SK-N-SH (cell line): ENCODE measurements around the gene RASAL2. TPM values are rescaled to one million over a fixed set of nuclear protein-coding genes. Genes with fewer than 3 reads are reported as not detected.

Source experiments
- CTCF ChIA-PET: fragments of 300-600, 350-600 bp; formaldehyde crosslinking; extraction: SDS; loops from one replicate; lab custom pipeline; 2021; lab: Yijun Ruan, JAX
- POLR2A ChIA-PET: fragments of 350-600 bp; sonication (Branson Sonifier 250); formaldehyde crosslinking; extraction: SDS; loops from one replicate; lab custom pipeline; 2020; ENCODE audit warnings: antibody characterized with exemption, inconsistent platforms; lab: Yijun Ruan, JAX
- DNase-seq: peaks from one replicate; pipeline ENCODE4 v3.0.0; 2012
- H2AFZ ChIP-seq: fragments of 200-600 bp; sonication (generic); 2 replicates; pipeline ENCODE4 v1.8.1; 2016; ENCODE audit warnings: antibody characterized with exemption, mild to moderate bottlenecking, low read depth
- H3F3A ChIP-seq: fragments of 200-600 bp; sonication (generic); replicated peaks from 2 replicates; pipeline ENCODE3; 2016; ENCODE audit warnings: antibody characterized with exemption, mild to moderate bottlenecking; ENCODE audit not compliant: insufficient read depth
- H3K27ac ChIP-seq, 2 experiments: fragments of 200-500 bp in 1 of 2; fragments of 200-600 bp in 1 of 2; sonication (Bioruptor generic) in 1 of 2; sonication (generic), shearing (Covaris generic) in 1 of 2; 2 replicates each; pipeline versions ENCODE4 v1.5.1 to v1.6.1; 2014 to 2016; ENCODE audit warnings: low read depth in 2 of 2, inconsistent platforms in 1 of 2, low read length in 1 of 2, mild to moderate bottlenecking in 1 of 2, mixed read lengths in 1 of 2
- H3K27me3 ChIP-seq: fragments of 200-600 bp; sonication (generic), shearing (Covaris generic); 2 replicates; pipeline ENCODE4 v1.6.1; 2016; ENCODE audit warnings: mixed run types; ENCODE audit not compliant: insufficient read depth
- H3K36me3 ChIP-seq, 2 experiments: fragments of 200-500 bp in 1 of 2; fragments of 200-600 bp in 1 of 2; sonication (Bioruptor generic) in 1 of 2; sonication (generic) in 1 of 2; replicated peaks in 1 of 2; 2 replicates each; pipeline versions ENCODE3 to v1.5.1; 2014 to 2016; ENCODE audit warnings: low read length in 1 of 2, mild to moderate bottlenecking in 1 of 2; ENCODE audit not compliant: insufficient read depth in 2 of 2, control insufficient read depth in 1 of 2
- H3K4me1 ChIP-seq, 2 experiments: fragments of 200-500 bp in 1 of 2; fragments of 200-600 bp in 1 of 2; sonication (Bioruptor generic) in 1 of 2; sonication (generic), shearing (Covaris generic) in 1 of 2; 2 replicates each; pipeline versions ENCODE4 v1.5.1 to v1.6.1; 2014 to 2016; ENCODE audit warnings: low read depth in 1 of 2, low read length in 1 of 2, mixed run types in 1 of 2; ENCODE audit not compliant: insufficient read depth in 2 of 2, control insufficient read depth in 1 of 2
- H3K4me2 ChIP-seq: fragments of 200-600 bp; sonication (generic), shearing (Covaris generic); 2 replicates; pipeline ENCODE4 v1.6.1; 2017; ENCODE audit warnings: mixed run types
- H3K4me3 ChIP-seq, 2 experiments: fragments of 200-500 bp in 1 of 2; fragments of 200-600 bp in 1 of 2; sonication (Bioruptor generic) in 1 of 2; sonication (generic), shearing (Covaris generic) in 1 of 2; 2 replicates each; pipeline versions ENCODE4 v1.5.1 to v1.8.1; 2014 to 2016; ENCODE audit warnings: low read depth in 2 of 2, inconsistent platforms in 1 of 2, low read length in 1 of 2, mild to moderate bottlenecking in 1 of 2, mixed read lengths in 1 of 2, moderate library complexity in 1 of 2
- H3K79me2 ChIP-seq: fragments of 200-600 bp; sonication (generic); 2 replicates; pipeline ENCODE4 v1.8.1; 2017; ENCODE audit warnings: mild to moderate bottlenecking; ENCODE audit not compliant: insufficient read depth
- H3K9ac ChIP-seq: fragments of 200-600 bp; sonication (generic); 2 replicates; pipeline ENCODE4 v1.6.1; 2017; ENCODE audit warnings: mixed run types
- H3K9me2 ChIP-seq: fragments of 200-600 bp; sonication (generic); 2 replicates; pipeline ENCODE4 v1.6.1; 2017; ENCODE audit warnings: mixed run types
- H3K9me3 ChIP-seq: fragments of 200-600 bp; sonication (generic); 2 replicates; pipeline ENCODE4 v1.6.1; 2017; ENCODE audit warnings: mixed run types, mild to moderate bottlenecking, moderate library complexity
- H4K20me1 ChIP-seq: fragments of 200-600 bp; sonication (generic); 2 replicates; pipeline ENCODE4 v1.6.1; 2017; ENCODE audit warnings: mild to moderate bottlenecking, mixed run types; ENCODE audit not compliant: insufficient read depth
- EP300 ChIP-seq, 2 experiments: IDR thresholded peaks; 2 replicates each; pipeline versions ENCODE4 v1.4.0 to v1.6.1; 2012; ENCODE audit warnings: borderline replicate concordance in 1 of 2, low read depth in 1 of 2, low read length in 1 of 2
- EZH2phosphoT487 ChIP-seq: fragments of 200-600 bp; sonication (generic); IDR thresholded peaks from 2 replicates; pipeline ENCODE4 v1.6.1; 2017; ENCODE audit warnings: low read depth, mixed run types, mild to moderate bottlenecking, antibody characterized with exemption, moderate library complexity, borderline replicate concordance
- FOXJ3 ChIP-seq: sonication (generic); formaldehyde crosslinking; IDR thresholded peaks from 2 replicates; pipeline ENCODE4 v1.5.1; 2020; ENCODE audit warnings: mild to moderate bottlenecking, missing genetic modification reagents
- FOXM1 ChIP-seq: IDR thresholded peaks from 2 replicates; pipeline ENCODE4 v1.4.0; 2012; ENCODE audit warnings: low read depth, mild to moderate bottlenecking
- GATA2 ChIP-seq: sonication (generic); formaldehyde crosslinking; IDR thresholded peaks from 2 replicates; pipeline ENCODE4 v1.5.0; 2020; ENCODE audit warnings: mild to moderate bottlenecking, missing genetic modification reagents
- MEF2A ChIP-seq: IDR thresholded peaks from 2 replicates; pipeline ENCODE4 v1.4.0; 2012; ENCODE audit warnings: low read depth, borderline replicate concordance
- MXI1 ChIP-seq: IDR thresholded peaks from 2 replicates; pipeline ENCODE4 v1.6.1; 2012; ENCODE audit warnings: mild to moderate bottlenecking, low read depth, low read length, improper control_type of control experiment
- NRF1 ChIP-seq: IDR thresholded peaks from 2 replicates; pipeline ENCODE4 v1.6.1; 2012; ENCODE audit warnings: low read depth, mild to moderate bottlenecking, low read length
- POLR2AphosphoS5 ChIP-seq: IDR thresholded peaks from 2 replicates; pipeline ENCODE4 v1.6.1; 2012; ENCODE audit warnings: low read depth, low read length
- RCOR1 ChIP-seq: fragments of 150-350 bp; IDR thresholded peaks from 2 replicates; pipeline ENCODE4 v1.6.1; 2017; ENCODE audit warnings: antibody characterized with exemption, low read length
- RFX5 ChIP-seq: IDR thresholded peaks from 2 replicates; pipeline ENCODE4 v1.6.1; 2012; ENCODE audit warnings: mild to moderate bottlenecking, improper control_type of control experiment, low read length
- TAF1 ChIP-seq: IDR thresholded peaks from 2 replicates; pipeline ENCODE4 v1.6.1; 2012; ENCODE audit warnings: low read depth, mild to moderate bottlenecking, low read length, moderate library complexity, borderline replicate concordance
- TCF12 ChIP-seq: IDR thresholded peaks from 2 replicates; pipeline ENCODE4 v1.4.0; 2012
- YY1 ChIP-seq: IDR thresholded peaks from 2 replicates; pipeline ENCODE4 v1.4.0; 2012; ENCODE audit warnings: low read depth, mild to moderate bottlenecking
- WGBS: methylation state at CpG from one replicate; pipeline ENCODE4 v1.1.6; 2017; ENCODE audit warnings: low lambda C conversion rate; 5-methylcytosine and 5-hydroxymethylcytosine counted together
- polyA plus RNA-seq, 3 experiments: library from polyadenylated mRNA; depleted of rRNA; stranded (reverse); fragments of >200 nt; gene quantifications; 2 replicates each; pipeline ENCODE4 v1.2.3, GENCODE V29; 2012
- TF ChIP-seq, protein P1 (sequence below): IDR thresholded peaks from 2 replicates; pipeline ENCODE4 v1.4.0; 2012; ENCODE audit warnings: low read depth
- TF ChIP-seq, protein P2 (sequence below): IDR thresholded peaks from 2 replicates; pipeline ENCODE4; 2012
- TF ChIP-seq, protein P3 (sequence below): fragments of 150-350 bp; IDR thresholded peaks from 2 replicates; pipeline ENCODE4 v1.6.1; 2016; ENCODE audit warnings: mild to moderate bottlenecking, low read depth, low read length
- TF ChIP-seq, protein P4 (sequence below): IDR thresholded peaks from 2 replicates; pipeline ENCODE4 v1.4.0; 2012; ENCODE audit warnings: low read depth, borderline replicate concordance
- TF ChIP-seq, protein P5 (sequence below): IDR thresholded peaks from 2 replicates; pipeline ENCODE4 v1.6.1; 2012; ENCODE audit warnings: mild to moderate bottlenecking, low read depth, low read length, moderate library complexity

The RASAL2 gene
- polyA plus RNA-seq, 1 of the 3 experiments (the other 2 are of a cell fraction), result 6.9 TPM

DNA sequence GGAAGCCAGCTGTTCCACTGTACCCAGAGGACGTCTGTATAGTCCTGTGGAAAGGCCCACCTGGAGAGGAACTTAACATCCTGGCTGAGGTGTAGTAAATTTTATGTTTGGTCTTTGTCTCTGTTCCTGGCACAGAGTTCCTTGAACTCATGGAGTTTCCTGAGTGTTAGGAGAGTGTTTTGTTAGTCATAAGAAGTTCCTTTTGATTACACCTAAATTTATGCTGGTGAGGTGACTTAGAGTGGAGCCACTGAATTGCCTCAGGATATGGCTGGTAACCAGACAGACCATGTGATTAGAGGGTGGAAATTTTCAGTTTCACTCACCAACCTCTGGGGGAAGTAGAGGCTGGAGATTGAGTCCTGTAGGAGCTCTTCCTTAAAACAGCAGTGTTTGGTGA lies 57.9 kb downstream of the RASAL2 start (continued):
- TF ChIP-seq GATA2 (CRISPR knock-in tag) (no peak), TAF1 (no peak), YY1 (no peak)

DNA sequence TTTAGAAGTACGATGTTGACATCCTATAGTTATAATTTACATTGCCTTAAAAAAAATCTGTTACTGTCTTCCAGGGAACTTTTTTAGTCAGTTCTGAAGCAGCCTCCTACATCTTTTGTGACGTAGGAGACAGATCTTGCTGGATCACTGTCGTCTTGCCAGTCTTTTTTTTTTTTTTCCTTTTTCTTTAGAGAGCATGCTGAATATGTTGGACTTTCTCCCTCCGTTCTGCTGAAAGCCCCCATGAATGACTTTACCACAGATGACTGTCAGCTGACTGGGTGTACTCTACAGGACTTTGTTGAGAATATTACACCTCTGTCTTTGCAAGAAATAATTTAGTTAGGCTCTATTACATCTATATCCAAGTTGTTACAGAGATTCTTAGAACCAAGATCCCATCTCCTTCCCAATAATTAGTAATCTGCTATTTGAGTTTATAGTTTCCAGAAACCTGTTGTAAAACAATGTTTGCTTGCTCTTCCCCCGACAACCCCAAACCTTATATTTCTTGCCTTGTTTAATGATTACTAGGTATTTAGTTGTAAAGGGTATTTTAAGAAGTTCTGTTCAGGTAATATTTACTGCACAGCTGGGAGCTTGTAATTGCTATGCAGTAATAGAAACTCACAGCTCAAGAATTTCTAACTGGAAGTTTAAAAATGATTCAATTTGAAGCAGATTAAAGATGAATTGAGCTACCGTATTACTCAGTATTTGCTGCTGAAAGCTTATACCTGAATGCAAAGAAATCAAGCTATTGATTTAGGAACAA lies 61.8 kb downstream of the RASAL2 start:
- no peaks in the 10 kb centered on the region for H3K36me3 ChIP-seq
- TF ChIP-seq EP300 (IDR thresholded peaks at IDR 0.05; ENCODE audit: borderline replicate concordance in 1 of 2, low read depth in 1 of 2, low read length in 1 of 2) (no peak), RCOR1 (no peak), MXI1 (no peak), MEF2A (no peak), TAF1 (no peak), EZH2phosphoT487 (no peak), TCF12 (no peak), RFX5 (no peak), FOXJ3 (CRISPR knock-in tag) (no peak), NRF1 (no peak), FOXM1 (no peak), POLR2AphosphoS5 (no peak)
- TF ChIP-seq, protein P1, sequence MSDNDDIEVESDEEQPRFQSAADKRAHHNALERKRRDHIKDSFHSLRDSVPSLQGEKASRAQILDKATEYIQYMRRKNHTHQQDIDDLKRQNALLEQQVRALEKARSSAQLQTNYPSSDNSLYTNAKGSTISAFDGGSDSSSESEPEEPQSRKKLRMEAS, result no peak
- TF ChIP-seq, protein P2, sequence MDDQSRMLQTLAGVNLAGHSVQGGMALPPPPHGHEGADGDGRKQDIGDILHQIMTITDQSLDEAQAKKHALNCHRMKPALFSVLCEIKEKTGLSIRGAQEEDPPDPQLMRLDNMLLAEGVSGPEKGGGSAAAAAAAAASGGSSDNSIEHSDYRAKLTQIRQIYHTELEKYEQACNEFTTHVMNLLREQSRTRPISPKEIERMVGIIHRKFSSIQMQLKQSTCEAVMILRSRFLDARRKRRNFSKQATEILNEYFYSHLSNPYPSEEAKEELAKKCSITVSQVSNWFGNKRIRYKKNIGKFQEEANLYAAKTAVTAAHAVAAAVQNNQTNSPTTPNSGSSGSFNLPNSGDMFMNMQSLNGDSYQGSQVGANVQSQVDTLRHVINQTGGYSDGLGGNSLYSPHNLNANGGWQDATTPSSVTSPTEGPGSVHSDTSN, result no peak
- TF ChIP-seq, protein P3, sequence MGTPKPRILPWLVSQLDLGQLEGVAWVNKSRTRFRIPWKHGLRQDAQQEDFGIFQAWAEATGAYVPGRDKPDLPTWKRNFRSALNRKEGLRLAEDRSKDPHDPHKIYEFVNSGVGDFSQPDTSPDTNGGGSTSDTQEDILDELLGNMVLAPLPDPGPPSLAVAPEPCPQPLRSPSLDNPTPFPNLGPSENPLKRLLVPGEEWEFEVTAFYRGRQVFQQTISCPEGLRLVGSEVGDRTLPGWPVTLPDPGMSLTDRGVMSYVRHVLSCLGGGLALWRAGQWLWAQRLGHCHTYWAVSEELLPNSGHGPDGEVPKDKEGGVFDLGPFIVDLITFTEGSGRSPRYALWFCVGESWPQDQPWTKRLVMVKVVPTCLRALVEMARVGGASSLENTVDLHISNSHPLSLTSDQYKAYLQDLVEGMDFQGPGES, result no peak
- TF ChIP-seq, protein P4, sequence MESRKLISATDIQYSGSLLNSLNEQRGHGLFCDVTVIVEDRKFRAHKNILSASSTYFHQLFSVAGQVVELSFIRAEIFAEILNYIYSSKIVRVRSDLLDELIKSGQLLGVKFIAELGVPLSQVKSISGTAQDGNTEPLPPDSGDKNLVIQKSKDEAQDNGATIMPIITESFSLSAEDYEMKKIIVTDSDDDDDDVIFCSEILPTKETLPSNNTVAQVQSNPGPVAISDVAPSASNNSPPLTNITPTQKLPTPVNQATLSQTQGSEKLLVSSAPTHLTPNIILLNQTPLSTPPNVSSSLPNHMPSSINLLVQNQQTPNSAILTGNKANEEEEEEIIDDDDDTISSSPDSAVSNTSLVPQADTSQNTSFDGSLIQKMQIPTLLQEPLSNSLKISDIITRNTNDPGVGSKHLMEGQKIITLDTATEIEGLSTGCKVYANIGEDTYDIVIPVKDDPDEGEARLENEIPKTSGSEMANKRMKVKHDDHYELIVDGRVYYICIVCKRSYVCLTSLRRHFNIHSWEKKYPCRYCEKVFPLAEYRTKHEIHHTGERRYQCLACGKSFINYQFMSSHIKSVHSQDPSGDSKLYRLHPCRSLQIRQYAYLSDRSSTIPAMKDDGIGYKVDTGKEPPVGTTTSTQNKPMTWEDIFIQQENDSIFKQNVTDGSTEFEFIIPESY, result no peak
- TF ChIP-seq, protein P5, sequence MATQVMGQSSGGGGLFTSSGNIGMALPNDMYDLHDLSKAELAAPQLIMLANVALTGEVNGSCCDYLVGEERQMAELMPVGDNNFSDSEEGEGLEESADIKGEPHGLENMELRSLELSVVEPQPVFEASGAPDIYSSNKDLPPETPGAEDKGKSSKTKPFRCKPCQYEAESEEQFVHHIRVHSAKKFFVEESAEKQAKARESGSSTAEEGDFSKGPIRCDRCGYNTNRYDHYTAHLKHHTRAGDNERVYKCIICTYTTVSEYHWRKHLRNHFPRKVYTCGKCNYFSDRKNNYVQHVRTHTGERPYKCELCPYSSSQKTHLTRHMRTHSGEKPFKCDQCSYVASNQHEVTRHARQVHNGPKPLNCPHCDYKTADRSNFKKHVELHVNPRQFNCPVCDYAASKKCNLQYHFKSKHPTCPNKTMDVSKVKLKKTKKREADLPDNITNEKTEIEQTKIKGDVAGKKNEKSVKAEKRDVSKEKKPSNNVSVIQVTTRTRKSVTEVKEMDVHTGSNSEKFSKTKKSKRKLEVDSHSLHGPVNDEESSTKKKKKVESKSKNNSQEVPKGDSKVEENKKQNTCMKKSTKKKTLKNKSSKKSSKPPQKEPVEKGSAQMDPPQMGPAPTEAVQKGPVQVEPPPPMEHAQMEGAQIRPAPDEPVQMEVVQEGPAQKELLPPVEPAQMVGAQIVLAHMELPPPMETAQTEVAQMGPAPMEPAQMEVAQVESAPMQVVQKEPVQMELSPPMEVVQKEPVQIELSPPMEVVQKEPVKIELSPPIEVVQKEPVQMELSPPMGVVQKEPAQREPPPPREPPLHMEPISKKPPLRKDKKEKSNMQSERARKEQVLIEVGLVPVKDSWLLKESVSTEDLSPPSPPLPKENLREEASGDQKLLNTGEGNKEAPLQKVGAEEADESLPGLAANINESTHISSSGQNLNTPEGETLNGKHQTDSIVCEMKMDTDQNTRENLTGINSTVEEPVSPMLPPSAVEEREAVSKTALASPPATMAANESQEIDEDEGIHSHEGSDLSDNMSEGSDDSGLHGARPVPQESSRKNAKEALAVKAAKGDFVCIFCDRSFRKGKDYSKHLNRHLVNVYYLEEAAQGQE, result no peak
- no peaks in the 10 kb centered on the region for H3F3A ChIP-seq
- H3K4me1 ChIP-seq, result 0 out of 4 replicates have a peak, but pooled peaks cover 0 to 4% of the 10 kb centered on the region in 2 experiments
- ChIA-PET CTCF (interaction anchor here (0.7 to 1.0 kb wide), 3 partner anchors 8 to 47 kb away, joined by 3 read pairs; no protein-coding TSS in a partner anchor), POLR2A (no interaction called here)
- H3K9me3 ChIP-seq, result no peaks in the 10 kb centered on the region
- WGBS, result 79% methylated on average over 6 of the region's 6 CpGs
- no peak overlapping the region for H3K4me3 ChIP-seq
- H4K20me1 ChIP-seq, result 0 out of 2 replicates have a peak, but pooled peaks cover 4% of the 10 kb centered on the region
- no peak overlapping the region for H3K4me2 ChIP-seq
- no peak overlapping the region for H3K9ac ChIP-seq
- DNase-seq, result no peak
- H3K27me3 ChIP-seq, result no peaks in the 10 kb centered on the region
- H3K9me2 ChIP-seq, result no peaks in the 10 kb centered on the region
- H2AFZ ChIP-seq, result no peak overlapping the region
- H3K79me2 ChIP-seq, result peaks cover 76% of the 10 kb centered on the region
- no peak overlapping the region for H3K27ac ChIP-seq
